Neuronal stem cell (in vitro differentiated cells): Measurements from ENCODE around the gene RHOV.

Experiments used
- DNase-seq: peaks from one replicate; pipeline ENCODE4 v3.0.0-alpha.2; 2013; ENCODE audit warnings: low spot score
- H2AFZ ChIP-seq: one replicate; pipeline ENCODE4 v1.6.1; 2013; ENCODE audit warnings: mild to moderate bottlenecking, low read length, inconsistent platforms
- H2AK5ac ChIP-seq: 2 replicates; pipeline ENCODE4 v1.6.1; 2013; ENCODE audit warnings: low read depth, mild to moderate bottlenecking, inconsistent platforms, low read length, moderate library complexity, mixed read lengths
- H2BK120ac ChIP-seq: 2 replicates; pipeline ENCODE4 v1.6.1; 2013; ENCODE audit warnings: low read depth, mild to moderate bottlenecking, inconsistent platforms, low read length, moderate library complexity, mixed read lengths
- H2BK12ac ChIP-seq: one replicate; pipeline ENCODE4 v1.6.1; 2013; ENCODE audit warnings: low read length, inconsistent platforms
- H2BK15ac ChIP-seq: 2 replicates; pipeline ENCODE4 v1.6.1; 2013; ENCODE audit warnings: mild to moderate bottlenecking, low read length, inconsistent platforms, mixed read lengths
- H2BK5ac ChIP-seq: one replicate; pipeline ENCODE4 v1.6.1; 2013; ENCODE audit warnings: inconsistent platforms, mild to moderate bottlenecking, low read length, moderate library complexity
- H3K14ac ChIP-seq: one replicate; pipeline ENCODE4 v1.6.1; 2013; ENCODE audit warnings: low read length, inconsistent platforms
- H3K18ac ChIP-seq: 2 replicates; pipeline ENCODE4 v1.6.1; 2013; ENCODE audit warnings: low read length, inconsistent platforms
- H3K23ac ChIP-seq: 2 replicates; pipeline ENCODE4 v1.6.1; 2013; ENCODE audit warnings: low read depth, mild to moderate bottlenecking, mixed read lengths, low read length, inconsistent platforms; ENCODE audit not compliant: poor library complexity
- H3K27ac ChIP-seq: replicated peaks from 3 replicates; pipeline ENCODE4 v1.5.1; 2013; ENCODE audit warnings: low read length, inconsistent platforms
- H3K27me3 ChIP-seq, 3 experiments: 2 replicates each; pipeline ENCODE4 v1.6.1; 2013; ENCODE audit warnings: low read length in 3 of 3, mild to moderate bottlenecking in 2 of 3, inconsistent platforms in 1 of 3, low read depth in 1 of 3, mixed read lengths in 1 of 3, moderate library complexity in 1 of 3; ENCODE audit not compliant: control insufficient read depth in 3 of 3, insufficient read depth in 3 of 3
- H3K36me3 ChIP-seq, 2 donors: replicated peaks in 1 of 2; 2 replicates each; pipeline ENCODE4 v1.6.1; 2013; ENCODE audit warnings: low read length in 2 of 2; ENCODE audit not compliant: control insufficient read depth in 2 of 2, insufficient read depth in 2 of 2
- H3K4ac ChIP-seq: 2 replicates; pipeline ENCODE4 v1.6.1; 2013; ENCODE audit warnings: inconsistent platforms, mild to moderate bottlenecking, low read length, moderate library complexity
- H3K4me1 ChIP-seq, 2 donors: 1 replicate in 1 of 2; 2 replicates in 1 of 2; pipeline ENCODE4 v1.6.1; 2013; ENCODE audit warnings: low read length in 2 of 2, low read depth in 1 of 2; ENCODE audit not compliant: control insufficient read depth in 2 of 2, insufficient read depth in 1 of 2
- H3K4me2 ChIP-seq: one replicate; pipeline ENCODE4 v1.6.1; 2013; ENCODE audit warnings: mild to moderate bottlenecking, low read length, inconsistent platforms; ENCODE audit not compliant: insufficient read depth, poor library complexity, severe bottlenecking
- H3K4me3 ChIP-seq, 2 donors: 2 replicates each; pipeline ENCODE4 v1.5.1; 2013; ENCODE audit warnings: low read length in 2 of 2, mild to moderate bottlenecking in 2 of 2, inconsistent platforms in 1 of 2, moderate library complexity in 1 of 2
- H3K79me1 ChIP-seq: one replicate; pipeline ENCODE4 v1.6.1; 2013; ENCODE audit warnings: low read depth, mild to moderate bottlenecking, inconsistent platforms, low read length, moderate library complexity
- H3K9ac ChIP-seq: one replicate; pipeline ENCODE4 v1.6.1; 2013; ENCODE audit warnings: mild to moderate bottlenecking, low read depth, low read length, inconsistent platforms; ENCODE audit not compliant: poor library complexity
- H3K9me3 ChIP-seq, 2 donors: replicated peaks in 1 of 2; 2 replicates each; pipeline versions ENCODE3 to v1.6.1; 2013; ENCODE audit warnings: low read length in 2 of 2, mild to moderate bottlenecking in 2 of 2, inconsistent platforms in 1 of 2, low read depth in 1 of 2, mixed read lengths in 1 of 2, moderate library complexity in 1 of 2; ENCODE audit not compliant: control insufficient read depth in 2 of 2, insufficient read depth in 1 of 2
- H4K8ac ChIP-seq: one replicate; pipeline ENCODE4 v1.6.1; 2013; ENCODE audit warnings: low read depth, mild to moderate bottlenecking, inconsistent platforms, low read length, moderate library complexity
- H4K91ac ChIP-seq: one replicate; pipeline ENCODE4 v1.6.1; 2013; ENCODE audit warnings: low read length, low read depth, mild to moderate bottlenecking, inconsistent platforms; ENCODE audit not compliant: poor library complexity
- WGBS, 2 donors: extraction: QIAGEN DNeasy Blood & Tissue Kit; methylation state at CpG; one replicate each; pipeline ENCODE4 v1.1.7; 2013; ENCODE audit warnings: missing lambda C conversion rate in 2 of 2, mixed read lengths in 1 of 2; ENCODE audit not compliant: insufficient read length in 2 of 2, insufficient replicate concordance in 1 of 2; ENCODE audit errors: extremely low coverage in 2 of 2; 5-methylcytosine and 5-hydroxymethylcytosine counted together

Gene RHOV

GRCh38 chr15:40893019-40893670 lies 19.1 kb upstream of the RHOV start:
- H4K8ac ChIP-seq, result peak overlapping the region; percentile 19
- H2AFZ ChIP-seq, result peak overlapping the region; percentile 94
- DNase-seq, result no peak

GRCh38 chr15:40892447-40893012 lies 18.5 kb upstream of the RHOV start:
- H3K9me3 ChIP-seq, result no peaks in the 10 kb centered on the region
- H3K23ac ChIP-seq, result no peak overlapping the region
- H2BK12ac ChIP-seq, result no peak overlapping the region
- no CpG with 5 or more reads among the region's 2 CpGs for WGBS, 2 donors
- no peak overlapping the region for H4K91ac ChIP-seq
- no peak overlapping the region for H3K18ac ChIP-seq
- H2BK15ac ChIP-seq, result no peak overlapping the region
- H3K4ac ChIP-seq, result no peak overlapping the region
- H3K79me1 ChIP-seq, result peaks cover 2% of the 10 kb centered on the region
- H2AFZ ChIP-seq, result no peak overlapping the region
- no peak overlapping the region for H4K8ac ChIP-seq
- H3K4me1 ChIP-seq, result peaks cover 7 to 13% of the 10 kb centered on the region in 2 donors
- H3K9ac ChIP-seq, result peak overlapping the region; percentile 53
- H3K4me3 ChIP-seq, result no peak overlapping the region
- no peak overlapping the region for H2BK120ac ChIP-seq
- no peak overlapping the region for H3K4me2 ChIP-seq
- no peak overlapping the region for H3K14ac ChIP-seq
- peak overlapping the region; percentile 53 for H2AK5ac ChIP-seq
- H3K27ac ChIP-seq, result no peak overlapping the region
- H3K27me3 ChIP-seq, result peaks cover 0 to 9% (median 3%) of the 10 kb centered on the region in 3 experiments
- DNase-seq, result no peak
- H3K36me3 ChIP-seq, result peaks cover 5 to 18% of the 10 kb centered on the region in 2 donors
- H2BK5ac ChIP-seq, result no peak overlapping the region

More at GRCh38 chr15:40893019-40893670, 19.1 kb upstream of the RHOV start:
- Histone ChIP-seq H3K27me3 (peaks cover 0 to 9% (median 3%) of the 10 kb centered on the region in 3 experiments), H3K79me1 (peaks cover 2% of the 10 kb centered on the region), H3K18ac (peak overlapping the region; percentile 92), H3K4me1 (peaks cover 7 to 13% of the 10 kb centered on the region in 2 donors), H2BK15ac (peak overlapping the region; percentile 62), H3K27ac (no peak overlapping the region), H3K9me3 (no peaks in the 10 kb centered on the region), H3K4ac (peak overlapping the region; percentile 13), H2BK5ac (peak overlapping the region; percentile 78), H3K14ac (no peak overlapping the region), H3K36me3 (peaks cover 5 to 21% of the 10 kb centered on the region in 2 donors), H2AK5ac (peak overlapping the region; percentile 53), H2BK12ac (peak overlapping the region; percentile 63), H3K9ac (peak overlapping the region; percentile 65), H4K91ac (no peak overlapping the region), H2BK120ac (no peak overlapping the region), H3K23ac (peak overlapping the region; percentile 8), H3K4me3 (peak overlapping the region in 1 of 2 donors; percentile 33), H3K4me2 (no peak overlapping the region)
- WGBS, 2 donors, result no CpG with 5 or more reads among the region's 22 CpGs

- H2AK5ac ChIP-seq, result no peak overlapping the region
- H3K14ac ChIP-seq, result no peak overlapping the region
- H2BK120ac ChIP-seq, result no peak overlapping the region
- H4K8ac ChIP-seq, result no peak overlapping the region
- H3K18ac ChIP-seq, result no peak overlapping the region
- H3K4me1 ChIP-seq, result peaks cover 7 to 13% of the 10 kb centered on the region in 2 donors
- H2BK5ac ChIP-seq, result no peak overlapping the region
- no peaks in the 10 kb centered on the region for H3K9me3 ChIP-seq
- peaks cover 5 to 12% of the 10 kb centered on the region in 2 donors for H3K36me3 ChIP-seq
- peak overlapping the region; percentile 43 for H2AFZ ChIP-seq
- H3K27me3 ChIP-seq, result peaks cover 0 to 9% (median 3%) of the 10 kb centered on the region in 3 experiments
- no peak overlapping the region for H2BK12ac ChIP-seq
- no peak overlapping the region for H3K4me2 ChIP-seq
- no peak overlapping the region for H3K9ac ChIP-seq
- H3K4ac ChIP-seq, result no peak overlapping the region
- H4K91ac ChIP-seq, result no peak overlapping the region
- no peak overlapping the region for H3K23ac ChIP-seq
- no peak overlapping the region for H2BK15ac ChIP-seq
- peaks cover 2% of the 10 kb centered on the region for H3K79me1 ChIP-seq
- no peak overlapping the region for H3K27ac ChIP-seq
- WGBS, 2 donors, result no CpG with 5 or more reads among the region's 4 CpGs
- no peak overlapping the region for H3K4me3 ChIP-seq
- no peak for DNase-seq
Observed at GRCh38 chr15:40891810-40892446, 17.9 kb upstream of the RHOV start.

GRCh38 chr15:40891138-40891537 lies 17.1 kb upstream of the RHOV start:
- H3K27ac ChIP-seq, result no peak overlapping the region
- WGBS, 2 donors, result no CpG with 5 or more reads among the region's 5 CpGs

More at GRCh38 chr15:40891138-40891537, 17.1 kb upstream of the RHOV start:
- Histone ChIP-seq H4K8ac (no peak overlapping the region), H3K18ac (no peak overlapping the region), H2BK15ac (no peak overlapping the region), H3K9ac (no peak overlapping the region), H3K36me3 (peaks cover 4 to 6% of the 10 kb centered on the region in 2 donors), H3K4me1 (peaks cover 7 to 13% of the 10 kb centered on the region in 2 donors), H2AK5ac (no peak overlapping the region), H2BK5ac (no peak overlapping the region), H3K14ac (no peak overlapping the region), H2BK120ac (no peak overlapping the region), H2AFZ (no peak overlapping the region), H3K79me1 (peaks cover 2% of the 10 kb centered on the region), H4K91ac (no peak overlapping the region), H2BK12ac (no peak overlapping the region), H3K4me2 (no peak overlapping the region), H3K23ac (no peak overlapping the region), H3K4me3 (no peak overlapping the region), H3K27me3 (peaks cover 0 to 9% (median 3%) of the 10 kb centered on the region in 3 experiments), H3K9me3 (no peaks in the 10 kb centered on the region), H3K4ac (no peak overlapping the region)
- no peak for DNase-seq
